LNCaP clone FGC (cell line): ENCODE measurements around the gene PTGDS.

ENCODE experiments used
- DNase-seq: peaks from one replicate; pipeline ENCODE4 v3.0.0-alpha.2; 2011; ENCODE audit warnings: low read depth
- H3K4me3 ChIP-seq: 2 replicates; pipeline ENCODE4 v1.5.1; 2011; ENCODE audit warnings: mild to moderate bottlenecking, low read depth, low read length, control low read depth
- TF ChIP-seq, protein P1 (sequence below): IDR thresholded peaks from 2 replicates; pipeline ENCODE4 v1.5.1; 2012; ENCODE audit warnings: mild to moderate bottlenecking; ENCODE audit not compliant: control insufficient read depth, insufficient read depth; ENCODE audit errors: extremely low read depth

The PTGDS gene

DNA sequence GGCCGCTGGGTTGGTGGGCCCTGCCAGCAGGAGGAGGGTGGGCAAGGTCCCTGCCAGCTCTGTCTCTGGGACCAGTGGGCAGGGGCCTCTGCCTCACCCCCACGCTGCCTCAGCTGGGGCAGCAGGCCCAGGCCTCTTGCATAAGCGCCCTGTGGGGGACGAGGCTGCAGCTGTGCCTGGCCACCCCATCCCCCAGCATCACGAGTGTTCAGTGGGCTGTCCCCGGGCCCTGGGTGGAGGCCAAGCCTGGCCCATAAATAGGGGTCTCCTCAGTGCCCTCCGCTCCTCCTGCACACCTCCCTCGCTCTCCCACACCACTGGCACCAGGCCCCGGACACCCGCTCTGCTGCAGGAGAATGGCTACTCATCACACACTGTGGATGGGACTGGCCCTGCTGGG lies at the start of gene PTGDS:
TSS of gene PTGDS (plus strand) at position 282 of the 400 bp plus-strand sequence. CDS start at position 357, 75 bp downstream.
- DNase-seq = no peak
- peak within 1 kb of the TSS; percentile 30; the same call in 1 of the 2 replicates for H3K4me3 ChIP-seq
- TF ChIP-seq, protein P1, sequence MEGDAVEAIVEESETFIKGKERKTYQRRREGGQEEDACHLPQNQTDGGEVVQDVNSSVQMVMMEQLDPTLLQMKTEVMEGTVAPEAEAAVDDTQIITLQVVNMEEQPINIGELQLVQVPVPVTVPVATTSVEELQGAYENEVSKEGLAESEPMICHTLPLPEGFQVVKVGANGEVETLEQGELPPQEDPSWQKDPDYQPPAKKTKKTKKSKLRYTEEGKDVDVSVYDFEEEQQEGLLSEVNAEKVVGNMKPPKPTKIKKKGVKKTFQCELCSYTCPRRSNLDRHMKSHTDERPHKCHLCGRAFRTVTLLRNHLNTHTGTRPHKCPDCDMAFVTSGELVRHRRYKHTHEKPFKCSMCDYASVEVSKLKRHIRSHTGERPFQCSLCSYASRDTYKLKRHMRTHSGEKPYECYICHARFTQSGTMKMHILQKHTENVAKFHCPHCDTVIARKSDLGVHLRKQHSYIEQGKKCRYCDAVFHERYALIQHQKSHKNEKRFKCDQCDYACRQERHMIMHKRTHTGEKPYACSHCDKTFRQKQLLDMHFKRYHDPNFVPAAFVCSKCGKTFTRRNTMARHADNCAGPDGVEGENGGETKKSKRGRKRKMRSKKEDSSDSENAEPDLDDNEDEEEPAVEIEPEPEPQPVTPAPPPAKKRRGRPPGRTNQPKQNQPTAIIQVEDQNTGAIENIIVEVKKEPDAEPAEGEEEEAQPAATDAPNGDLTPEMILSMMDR = no peak

DNA sequence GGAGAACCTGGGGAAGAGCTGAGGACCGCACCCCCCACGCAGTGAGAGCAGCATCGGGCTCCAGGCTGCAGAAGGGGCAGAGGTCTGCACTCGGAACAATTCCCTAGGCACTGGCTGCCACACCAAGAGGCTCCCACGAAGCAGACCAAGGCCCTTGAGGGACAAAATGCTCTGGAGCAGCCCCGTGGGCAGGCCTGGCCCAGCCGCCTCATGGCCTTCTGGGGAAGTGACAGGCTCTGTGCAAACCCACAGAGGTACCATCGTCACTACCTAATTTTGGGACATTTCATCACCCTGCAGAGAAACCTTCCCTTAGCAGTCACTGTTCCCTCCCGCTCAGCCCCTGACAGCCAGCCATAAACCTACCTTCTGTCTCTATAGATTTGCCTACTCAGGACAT lies 48.7 kb upstream of the PTGDS start:
- no peak for DNase-seq
- TF ChIP-seq, protein P1 = no peak
- H3K4me3 ChIP-seq = no peak overlapping the region

- no peak overlapping the region for H3K4me3 ChIP-seq
- TF ChIP-seq, protein P1 = no peak
- DNase-seq = no peak
Measured at GRCh38 chr9:136930014-136930413, 47.3 kb upstream of the PTGDS start.

GRCh38 chr9:136931611-136932130 lies 45.6 kb upstream of the PTGDS start:
- H3K4me3 ChIP-seq = no peak overlapping the region
- TF ChIP-seq, protein P1 = no peak
- no peak for DNase-seq

DNA sequence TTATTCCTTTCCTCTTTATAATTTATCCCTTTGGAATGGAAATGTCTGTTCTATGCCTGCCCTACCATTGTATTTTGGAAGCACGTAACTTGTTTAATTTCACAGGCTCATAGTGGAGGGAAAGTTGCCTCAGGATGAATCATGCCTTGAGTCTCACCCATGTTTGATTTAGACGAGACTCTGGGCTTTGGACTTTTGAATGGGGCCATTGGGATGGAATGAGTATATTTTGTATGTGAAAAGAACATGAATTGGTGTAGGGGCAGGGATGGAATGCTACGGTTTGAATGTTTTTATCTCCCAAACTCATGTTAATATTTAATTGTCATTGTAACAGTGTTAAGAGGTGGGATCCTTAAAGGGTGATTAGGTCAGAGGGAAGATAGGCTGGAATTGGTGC lies 43.0 kb upstream of the PTGDS start:
- H3K4me3 ChIP-seq = no peak overlapping the region
- no peak for DNase-seq
- TF ChIP-seq, protein P1 = no peak

GRCh38 chr9:136935651-136936050 lies 41.7 kb upstream of the PTGDS start:
- H3K4me3 ChIP-seq = no peak overlapping the region
- TF ChIP-seq, protein P1 = no peak
- DNase-seq = no peak

- TF ChIP-seq, protein P1 = no peak
- no peak overlapping the region for H3K4me3 ChIP-seq
- no peak for DNase-seq
Measured at GRCh38 chr9:136936645-136937170, 40.6 kb upstream of the PTGDS start.
